ENCODE results near the gene CLK1.

The CLK1 gene

GRCh38 chr2:200873560-200873959, 9.1 kb upstream of the CLK1 start:
- Histone ChIP-seq H3K4me3 (ENCODE audit: low read length) (no peak overlapping the region), H3K4me1 (ENCODE audit: control insufficient read depth, insufficient read depth, low read length) (no peaks in the 10 kb centered on the region), H3K9me3 (replicated peaks; ENCODE audit: low read length) (no peaks in the 10 kb centered on the region), H3K36me3 (ENCODE audit: insufficient read depth, low read length) (peaks cover 35% of the 10 kb centered on the region), H3K27me3 (ENCODE audit: control insufficient read depth, insufficient read depth, low read length) (no peaks in the 10 kb centered on the region), H3K4me2 (ENCODE audit: low read length) (no peak overlapping the region), H3K9ac (ENCODE audit: low read depth, low read length) (no peak overlapping the region)

- H3K9ac ChIP-seq (ENCODE audit: low read depth, low read length), result no peak overlapping the region
- no peak overlapping the region for H3K4me3 ChIP-seq (ENCODE audit: low read length)
- no peak overlapping the region for H3K4me2 ChIP-seq (ENCODE audit: low read length)
- no peaks in the 10 kb centered on the region for H3K27me3 ChIP-seq (ENCODE audit: control insufficient read depth, insufficient read depth, low read length)
- peaks cover 28% of the 10 kb centered on the region for H3K36me3 ChIP-seq (ENCODE audit: insufficient read depth, low read length)
- peaks cover 5% of the 10 kb centered on the region for H3K4me1 ChIP-seq (ENCODE audit: control insufficient read depth, insufficient read depth, low read length)
- no peaks in the 10 kb centered on the region for H3K9me3 ChIP-seq (replicated peaks; ENCODE audit: low read length)
Observed at GRCh38 chr2:200871151-200871550, 6.7 kb upstream of the CLK1 start.

- peaks cover 15% of the 10 kb centered on the region for H3K36me3 ChIP-seq (ENCODE audit: insufficient read depth, low read length)
- no peak overlapping the region for H3K9ac ChIP-seq (ENCODE audit: low read depth, low read length)
- H3K4me3 ChIP-seq (ENCODE audit: low read length), result no peak overlapping the region
- H3K4me1 ChIP-seq (ENCODE audit: control insufficient read depth, insufficient read depth, low read length), result peaks cover 7% of the 10 kb centered on the region
- H3K27me3 ChIP-seq (ENCODE audit: control insufficient read depth, insufficient read depth, low read length), result no peaks in the 10 kb centered on the region
- no peak overlapping the region for H3K4me2 ChIP-seq (ENCODE audit: low read length)
- H3K9me3 ChIP-seq (replicated peaks; ENCODE audit: low read length), result no peaks in the 10 kb centered on the region
Observed at GRCh38 chr2:200869014-200869413, 4.6 kb upstream of the CLK1 start.

DNA sequence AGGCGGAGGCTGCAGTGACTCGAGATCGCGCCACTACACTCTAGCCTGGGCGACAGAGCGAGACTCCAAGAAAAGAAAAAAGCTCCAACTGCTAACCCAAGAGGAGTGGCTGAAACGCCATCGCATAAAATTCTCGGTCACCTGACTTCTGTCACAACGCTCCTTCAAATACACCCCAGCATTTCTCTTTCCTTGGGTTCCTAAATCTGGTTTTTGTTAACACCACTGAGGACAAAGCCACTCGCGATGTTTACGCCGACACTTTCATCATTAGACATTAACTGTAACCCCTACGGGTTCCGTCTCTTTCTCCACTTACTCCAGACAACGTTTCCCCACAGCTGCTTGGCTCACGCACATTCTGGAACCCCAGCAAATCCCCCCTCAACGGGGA, 679 bp downstream of the CLK1 start:
- H3K4me1 ChIP-seq (ENCODE audit: control insufficient read depth, insufficient read depth, low read length), result peaks cover 31% of the 10 kb centered on the region
- no peaks in the 10 kb centered on the region for H3K27me3 ChIP-seq (ENCODE audit: control insufficient read depth, insufficient read depth, low read length)
- H3K4me3 ChIP-seq (ENCODE audit: low read length), result peak overlapping the region; percentile 84
- H3K36me3 ChIP-seq (ENCODE audit: insufficient read depth, low read length), result peaks cover 29% of the 10 kb centered on the region
- no peaks in the 10 kb centered on the region for H3K9me3 ChIP-seq (replicated peaks; ENCODE audit: low read length)
- H3K9ac ChIP-seq (ENCODE audit: low read depth, low read length), result peak overlapping the region; percentile 99
- peak overlapping the region; percentile 84 for H3K4me2 ChIP-seq (ENCODE audit: low read length)

DNA sequence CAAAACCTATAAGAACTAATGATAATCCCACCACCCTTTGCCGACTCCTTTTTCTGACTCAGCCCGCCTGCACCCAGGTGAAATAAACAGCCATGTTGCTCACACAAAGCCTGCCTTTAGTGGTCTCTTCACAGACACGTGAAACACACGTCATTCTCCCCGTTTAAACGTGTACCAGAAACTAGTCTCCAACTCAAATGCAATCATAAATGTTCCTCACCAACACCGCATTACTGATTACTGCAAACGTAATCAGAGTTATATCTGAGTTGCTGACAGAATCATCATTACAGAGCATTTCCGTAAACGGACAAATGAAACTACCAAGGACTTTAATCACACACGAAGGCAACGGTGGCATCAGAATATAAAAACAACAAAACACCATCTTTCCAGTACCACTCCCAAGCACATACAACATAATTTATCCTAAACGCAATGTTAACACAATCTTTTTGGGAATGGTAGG, 1.9 kb downstream of the CLK1 start:
- Histone ChIP-seq H3K4me3 (ENCODE audit: low read length) (peak overlapping the region; percentile 84), H3K4me2 (ENCODE audit: low read length) (peak overlapping the region; percentile 84), H3K27me3 (ENCODE audit: control insufficient read depth, insufficient read depth, low read length) (no peaks in the 10 kb centered on the region), H3K9me3 (replicated peaks; ENCODE audit: low read length) (no peaks in the 10 kb centered on the region), H3K9ac (ENCODE audit: low read depth, low read length) (peak overlapping the region; percentile 99), H3K4me1 (ENCODE audit: control insufficient read depth, insufficient read depth, low read length) (peaks cover 31% of the 10 kb centered on the region), H3K36me3 (ENCODE audit: insufficient read depth, low read length) (peaks cover 41% of the 10 kb centered on the region)

- H3K4me3 ChIP-seq (ENCODE audit: low read length), result peak overlapping the region; percentile 84
- peak overlapping the region; percentile 84 for H3K4me2 ChIP-seq (ENCODE audit: low read length)
- H3K9me3 ChIP-seq (replicated peaks; ENCODE audit: low read length), result no peaks in the 10 kb centered on the region
- H3K9ac ChIP-seq (ENCODE audit: low read depth, low read length), result peak overlapping the region; percentile 99
- peaks cover 50% of the 10 kb centered on the region for H3K36me3 ChIP-seq (ENCODE audit: insufficient read depth, low read length)
- no peaks in the 10 kb centered on the region for H3K27me3 ChIP-seq (ENCODE audit: control insufficient read depth, insufficient read depth, low read length)
- peaks cover 27% of the 10 kb centered on the region for H3K4me1 ChIP-seq (ENCODE audit: control insufficient read depth, insufficient read depth, low read length)
Observed at GRCh38 chr2:200861617-200862155, 2.8 kb downstream of the CLK1 start.

DNA sequence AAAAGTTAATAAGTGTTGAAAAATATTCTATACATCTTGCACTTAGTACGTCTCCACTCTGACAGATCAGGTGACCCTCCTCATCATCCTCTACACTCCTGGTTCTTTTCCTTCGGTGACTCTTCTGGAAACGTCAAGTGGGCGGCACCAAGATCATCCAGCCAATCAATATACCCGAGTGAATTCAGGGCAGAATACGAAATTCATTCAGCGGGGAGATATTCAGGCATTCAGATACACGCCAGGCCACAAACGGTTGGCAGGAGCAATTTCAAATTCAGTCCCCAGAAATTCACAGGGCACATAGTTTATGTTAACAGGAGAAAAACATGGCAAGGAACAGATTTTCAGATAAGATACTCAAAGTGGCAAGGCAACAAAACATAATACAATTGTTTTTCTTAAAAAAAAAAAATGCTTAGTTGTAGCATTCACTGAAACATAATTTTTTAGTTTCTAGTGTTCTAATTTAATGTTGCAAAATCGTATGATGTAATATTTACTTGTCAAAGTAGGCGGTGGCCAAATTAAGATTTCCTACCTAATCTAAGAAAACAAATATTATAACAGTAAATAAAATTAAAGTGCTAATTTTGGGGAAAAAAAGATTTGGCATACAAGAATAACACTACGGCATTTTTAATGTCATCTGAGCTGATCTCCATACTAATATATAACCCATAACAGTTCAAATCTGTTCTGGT, 4.2 kb downstream of the CLK1 start:
- H3K9ac ChIP-seq (ENCODE audit: low read depth, low read length), result peak overlapping the region; percentile 99
- peaks cover 27% of the 10 kb centered on the region for H3K4me1 ChIP-seq (ENCODE audit: control insufficient read depth, insufficient read depth, low read length)
- H3K36me3 ChIP-seq (ENCODE audit: insufficient read depth, low read length), result peaks cover 62% of the 10 kb centered on the region
- peak overlapping the region; percentile 84 for H3K4me3 ChIP-seq (ENCODE audit: low read length)
- no peaks in the 10 kb centered on the region for H3K27me3 ChIP-seq (ENCODE audit: control insufficient read depth, insufficient read depth, low read length)
- H3K9me3 ChIP-seq (replicated peaks; ENCODE audit: low read length), result no peaks in the 10 kb centered on the region
- peak overlapping the region; percentile 84 for H3K4me2 ChIP-seq (ENCODE audit: low read length)

GRCh38 chr2:200856806-200857205, 7.7 kb downstream of the CLK1 start:
- peaks cover 23% of the 10 kb centered on the region for H3K4me1 ChIP-seq (ENCODE audit: control insufficient read depth, insufficient read depth, low read length)
- H3K4me2 ChIP-seq (ENCODE audit: low read length), result no peak overlapping the region
- H3K36me3 ChIP-seq (ENCODE audit: insufficient read depth, low read length), result peaks cover 93% of the 10 kb centered on the region

GRCh38 chr2:200852605-200853004, 11.9 kb downstream of the CLK1 start:
- Histone ChIP-seq H3K4me2 (ENCODE audit: low read length) (no peak overlapping the region), H3K27me3 (ENCODE audit: control insufficient read depth, insufficient read depth, low read length) (no peaks in the 10 kb centered on the region), H3K9ac (ENCODE audit: low read depth, low read length) (no peak overlapping the region), H3K4me3 (ENCODE audit: low read length) (no peak overlapping the region), H3K36me3 (ENCODE audit: insufficient read depth, low read length) (peaks cover 71% of the 10 kb centered on the region), H3K4me1 (ENCODE audit: control insufficient read depth, insufficient read depth, low read length) (no peaks in the 10 kb centered on the region), H3K9me3 (replicated peaks; ENCODE audit: low read length) (no peaks in the 10 kb centered on the region)

More at GRCh38 chr2:200856806-200857205, 7.7 kb downstream of the CLK1 start:
- Histone ChIP-seq H3K9me3 (replicated peaks; ENCODE audit: low read length) (no peaks in the 10 kb centered on the region), H3K4me3 (ENCODE audit: low read length) (no peak overlapping the region), H3K9ac (ENCODE audit: low read depth, low read length) (no peak overlapping the region), H3K27me3 (ENCODE audit: control insufficient read depth, insufficient read depth, low read length) (no peaks in the 10 kb centered on the region)

DNA sequence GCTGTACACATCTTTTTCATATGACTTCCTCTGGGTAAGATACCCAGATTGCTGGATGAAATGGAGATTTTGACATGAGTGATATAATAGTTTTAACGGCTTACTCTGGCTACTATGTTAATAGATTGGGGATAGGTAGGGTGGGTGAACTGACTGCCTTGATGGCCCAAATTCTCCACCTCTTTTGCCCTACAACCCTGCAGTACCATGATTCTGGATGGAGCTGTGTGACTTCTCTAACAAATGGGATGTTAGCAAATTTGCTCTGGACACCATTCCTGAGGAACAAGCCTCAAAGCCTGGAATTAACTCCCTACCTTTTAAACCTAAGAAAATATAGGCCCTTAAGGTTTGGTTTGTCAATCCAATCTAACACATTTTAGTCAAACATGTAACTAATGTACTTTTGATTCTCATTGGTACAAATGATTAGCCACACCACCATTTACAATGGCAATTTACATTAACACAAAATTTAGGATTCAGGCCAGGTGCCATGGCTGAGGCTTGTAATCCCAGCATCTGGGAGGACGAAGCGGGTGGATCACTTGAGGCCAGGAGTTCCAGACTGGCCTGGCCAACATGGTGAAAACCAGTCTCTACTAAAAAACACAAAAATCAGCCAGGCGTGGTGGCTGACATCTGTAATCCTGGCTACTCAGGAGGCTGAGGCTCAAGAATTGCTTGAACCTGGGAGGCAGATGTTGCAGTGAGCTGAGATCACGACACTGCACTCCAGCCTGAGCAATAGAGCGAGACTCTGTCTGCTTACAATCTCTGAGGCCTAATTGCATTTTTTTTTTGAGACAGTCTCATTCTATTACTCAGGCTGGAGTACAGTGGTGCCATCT, 12.8 kb downstream of the CLK1 start:
- Histone ChIP-seq H3K9ac (ENCODE audit: low read depth, low read length) (no peak overlapping the region), H3K4me1 (ENCODE audit: control insufficient read depth, insufficient read depth, low read length) (no peaks in the 10 kb centered on the region), H3K4me3 (ENCODE audit: low read length) (no peak overlapping the region), H3K9me3 (replicated peaks; ENCODE audit: low read length) (no peaks in the 10 kb centered on the region), H3K4me2 (ENCODE audit: low read length) (no peak overlapping the region), H3K27me3 (ENCODE audit: control insufficient read depth, insufficient read depth, low read length) (no peaks in the 10 kb centered on the region), H3K36me3 (ENCODE audit: insufficient read depth, low read length) (peaks cover 62% of the 10 kb centered on the region)

DNA sequence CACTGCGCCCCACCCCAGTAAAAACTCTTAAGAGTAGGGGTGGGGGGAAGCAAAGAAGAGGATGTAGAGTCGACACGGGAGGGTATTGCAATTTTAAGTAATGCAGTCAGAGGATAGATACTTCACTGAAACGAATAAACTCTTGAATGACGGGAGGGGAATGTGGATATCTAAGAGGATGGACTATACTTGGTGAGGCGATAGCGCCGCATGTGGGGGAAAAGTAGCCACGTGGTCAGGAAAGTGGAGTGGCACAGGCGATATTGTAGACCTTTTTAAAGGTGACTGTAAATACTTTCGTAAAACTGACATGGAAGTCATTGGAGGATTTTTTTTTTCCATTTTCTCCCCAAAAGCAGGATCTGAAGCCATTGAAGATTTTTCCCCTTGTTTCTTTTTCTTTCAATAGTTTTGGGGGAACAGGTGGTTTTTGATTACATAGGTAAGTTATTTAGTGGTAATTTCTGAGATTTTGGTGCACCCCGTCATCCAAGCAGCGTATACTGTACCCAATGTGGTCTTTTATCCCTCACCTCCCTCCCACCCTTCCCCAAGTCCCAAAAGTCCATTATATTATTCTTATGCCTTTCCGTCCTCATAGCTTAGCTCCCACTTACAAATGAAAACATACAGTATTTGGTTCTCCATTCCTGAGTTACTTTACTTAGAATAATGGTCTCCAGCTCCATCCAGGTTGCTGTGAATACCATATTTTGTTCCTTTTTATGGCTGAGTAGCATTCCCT, 13.8 kb downstream of the CLK1 start:
- Histone ChIP-seq H3K36me3 (ENCODE audit: insufficient read depth, low read length) (peaks cover 53% of the 10 kb centered on the region), H3K9me3 (replicated peaks; ENCODE audit: low read length) (no peaks in the 10 kb centered on the region), H3K4me1 (ENCODE audit: control insufficient read depth, insufficient read depth, low read length) (no peaks in the 10 kb centered on the region), H3K4me2 (ENCODE audit: low read length) (no peak overlapping the region), H3K9ac (ENCODE audit: low read depth, low read length) (no peak overlapping the region), H3K4me3 (ENCODE audit: low read length) (no peak overlapping the region), H3K27me3 (ENCODE audit: control insufficient read depth, insufficient read depth, low read length) (no peaks in the 10 kb centered on the region)
